Liver (tissue), 9 donors: ENCODE results near the gene CDHR2. TPM values are rescaled to one million over a fixed set of nuclear protein-coding genes. Genes with fewer than 3 reads are reported as not detected.

Experiments used
- DNase-seq: peaks from one replicate; pipeline ENCODE4 v3.0.0-alpha.2; 2017; ENCODE audit warnings: low spot score
- H3K27ac ChIP-seq, 2 donors: one replicate each; pipeline ENCODE4 v1.7.0; 2013; ENCODE audit warnings: inconsistent platforms in 2 of 2, low read length in 2 of 2, control low read depth in 1 of 2, low read depth in 1 of 2, mild to moderate bottlenecking in 1 of 2
- H3K27me3 ChIP-seq, 4 donors: one replicate each; pipeline versions ENCODE4 v1.6.1 to v1.7.0; 2013; ENCODE audit warnings: low read length in 3 of 4, inconsistent platforms in 1 of 4, mild to moderate bottlenecking in 1 of 4, moderate library complexity in 1 of 4; ENCODE audit not compliant: control insufficient read depth in 4 of 4, insufficient read depth in 4 of 4
- H3K36me3 ChIP-seq, 4 donors: one replicate each; pipeline versions ENCODE4 v1.6.1 to v1.7.0; 2013; ENCODE audit warnings: low read length in 3 of 4, mild to moderate bottlenecking in 3 of 4, low read depth in 1 of 4, moderate library complexity in 1 of 4; ENCODE audit not compliant: control insufficient read depth in 4 of 4, insufficient read depth in 3 of 4
- H3K4me1 ChIP-seq, 4 donors: one replicate each; pipeline versions ENCODE4 v1.6.1 to v1.7.0; 2013; ENCODE audit warnings: low read length in 3 of 4, mild to moderate bottlenecking in 3 of 4, moderate library complexity in 1 of 4; ENCODE audit not compliant: control insufficient read depth in 4 of 4, insufficient read depth in 4 of 4
- H3K4me3 ChIP-seq, 3 donors: one replicate each; pipeline versions ENCODE4 v1.6.1 to v1.7.0; 2013; ENCODE audit warnings: low read length in 3 of 3, control low read depth in 1 of 3, low read depth in 1 of 3, mild to moderate bottlenecking in 1 of 3
- H3K9ac ChIP-seq, 2 donors: one replicate each; pipeline ENCODE4 v1.7.0; 2013; ENCODE audit warnings: low read length in 2 of 2, mild to moderate bottlenecking in 2 of 2, moderate library complexity in 2 of 2, control low read depth in 1 of 2, low read depth in 1 of 2
- H3K9me3 ChIP-seq, 4 donors: one replicate each; pipeline versions ENCODE4 v1.6.1 to v1.7.0; 2013; ENCODE audit warnings: low read length in 3 of 4; ENCODE audit not compliant: control insufficient read depth in 4 of 4
- EGR1 ChIP-seq, 2 donors: IDR thresholded peaks; 2 replicates each; pipeline ENCODE4 v1.6.1; 2016 to 2018; ENCODE audit warnings: antibody characterized with exemption in 2 of 2, low read depth in 2 of 2
- FOXA1 ChIP-seq: IDR thresholded peaks from 2 replicates; pipeline ENCODE4 v1.6.1; 2016; ENCODE audit warnings: antibody characterized with exemption
- GABPA ChIP-seq, 2 donors: IDR thresholded peaks in 1 of 2; conservative IDR thresholded peaks in 1 of 2; 2 replicates each; pipeline ENCODE4 v1.6.1; 2016; ENCODE audit warnings: antibody characterized with exemption in 2 of 2, mild to moderate bottlenecking in 1 of 2, moderate library complexity in 1 of 2
- HNF4A ChIP-seq, 2 donors: conservative IDR thresholded peaks; 2 replicates each; pipeline ENCODE4 v1.6.1; 2016; ENCODE audit warnings: antibody characterized with exemption in 2 of 2, mild to moderate bottlenecking in 2 of 2
- HNF4G ChIP-seq: IDR thresholded peaks from 2 replicates; pipeline ENCODE4 v1.6.1; 2016; ENCODE audit warnings: antibody characterized with exemption
- JUND ChIP-seq, 2 donors: IDR thresholded peaks; 2 replicates each; pipeline ENCODE4 v1.6.1; 2016; ENCODE audit warnings: antibody characterized with exemption in 2 of 2
- NR2F2 ChIP-seq: IDR thresholded peaks from 2 replicates; pipeline ENCODE4 v1.6.1; 2016; ENCODE audit warnings: antibody characterized with exemption
- RAD21 ChIP-seq, 2 donors: IDR thresholded peaks; 2 replicates each; pipeline ENCODE4 v1.6.1; 2016; ENCODE audit warnings: antibody characterized with exemption in 2 of 2, mild to moderate bottlenecking in 2 of 2
- RXRA ChIP-seq, 2 donors: IDR thresholded peaks; 2 replicates each; pipeline ENCODE4 v1.6.1; 2017 to 2018; ENCODE audit warnings: antibody characterized with exemption in 2 of 2, mild to moderate bottlenecking in 1 of 2
- SP1 ChIP-seq: IDR thresholded peaks from 2 replicates; pipeline ENCODE4 v1.6.1; 2018; ENCODE audit warnings: antibody characterized with exemption, mild to moderate bottlenecking
- TAF1 ChIP-seq: conservative IDR thresholded peaks from 2 replicates; pipeline ENCODE4 v1.6.1; 2016; ENCODE audit warnings: antibody characterized with exemption, mild to moderate bottlenecking
- YY1 ChIP-seq: IDR thresholded peaks from 2 replicates; pipeline ENCODE4 v1.6.1; 2016; ENCODE audit warnings: antibody characterized with exemption, mild to moderate bottlenecking
- WGBS: extraction: QIAGEN DNeasy Blood & Tissue Kit; methylation state at CpG from one replicate; pipeline ENCODE4 v1.1.7; 2013; 5-methylcytosine and 5-hydroxymethylcytosine counted together
- polyA plus RNA-seq, 2 donors: library from polyadenylated mRNA; stranded (reverse) in 1 of 2; unstranded in 1 of 2; fragments of 200-250 nt in 1 of 2; fragments of >200 nt in 1 of 2; fragmentation: Nextera tagmentation in 1 of 2; extraction: Ambion mirVana in 1 of 2; gene quantifications; one replicate each; pipeline versions ENCODE4 v1.2.1 to v1.2.3, GENCODE V29; 2013 to 2015
- total RNA-seq, 2 donors: library from RNA; depleted of rRNA; stranded (reverse); fragments of >200 nt; gene quantifications; one replicate each; pipeline ENCODE4 v1.2.3, GENCODE V29; 2014
- TF ChIP-seq, protein P1 (sequence below): IDR thresholded peaks from 2 replicates; pipeline ENCODE4 v1.6.1; 2016; ENCODE audit warnings: antibody characterized with exemption
- TF ChIP-seq, protein P2 (sequence below): IDR thresholded peaks from 2 replicates; pipeline ENCODE4 v1.6.1; 2016; ENCODE audit warnings: antibody characterized with exemption
- TF ChIP-seq, protein P3 (sequence below): fragments of 150-350 bp; IDR thresholded peaks from 2 replicates; pipeline ENCODE4 v1.5.1; 2017; ENCODE audit warnings: improper control_type of control experiment, low read depth, low read length; ENCODE audit not compliant: missing input control
- TF ChIP-seq, protein P4 (sequence below): IDR thresholded peaks from 2 replicates; pipeline ENCODE4 v1.6.1; 2016; ENCODE audit warnings: antibody characterized with exemption
- TF ChIP-seq, protein P5 (sequence below): IDR thresholded peaks from 2 replicates; pipeline ENCODE4 v1.6.1; 2016; ENCODE audit warnings: antibody characterized with exemption, mild to moderate bottlenecking
- donor health status: healthy.
- donor health status: healthy.
- donor health status: healthy.
- donor health status: healthy.
- donor health status: healthy.

CDHR2 gene
- total and polyA plus RNA-seq, 4 donors: 8.8 to 23.8 (median 16.6) TPM

DNA sequence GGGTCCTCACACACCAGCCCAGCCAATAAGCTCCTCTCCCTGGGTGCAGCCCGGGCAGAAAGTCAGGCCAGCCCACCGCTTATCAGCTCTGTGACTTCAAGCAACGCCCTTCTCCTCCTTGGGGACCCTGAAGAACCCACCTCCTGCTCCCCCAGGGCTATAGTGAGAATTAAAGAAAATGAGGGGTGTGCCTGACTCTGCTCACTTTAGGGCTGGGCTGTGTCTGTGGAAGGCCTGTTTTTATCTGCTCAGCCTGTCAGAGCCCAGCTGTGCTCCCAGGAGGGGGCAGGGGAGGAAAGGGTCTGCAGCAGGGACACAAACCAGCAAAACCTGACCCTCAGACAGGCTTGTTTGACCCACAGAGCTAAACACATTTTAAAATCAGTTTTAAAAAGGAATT, 56.9 kb downstream of the CDHR2 start:
- Histone ChIP-seq H3K27ac (no peak overlapping the region), H3K4me1 (peaks cover 0 to 9% (median 4%) of the 10 kb centered on the region in 4 donors), H3K4me3 (no peak overlapping the region), H3K36me3 (no peaks in the 10 kb centered on the region), H3K27me3 (no peaks in the 10 kb centered on the region), H3K9me3 (no peaks in the 10 kb centered on the region), H3K9ac (no peak overlapping the region)
- no peak for DNase-seq
- TF ChIP-seq YY1: no peak
- no peak for TF ChIP-seq RXRA (IDR thresholded peaks at IDR 0.05)
- TF ChIP-seq, protein P1, sequence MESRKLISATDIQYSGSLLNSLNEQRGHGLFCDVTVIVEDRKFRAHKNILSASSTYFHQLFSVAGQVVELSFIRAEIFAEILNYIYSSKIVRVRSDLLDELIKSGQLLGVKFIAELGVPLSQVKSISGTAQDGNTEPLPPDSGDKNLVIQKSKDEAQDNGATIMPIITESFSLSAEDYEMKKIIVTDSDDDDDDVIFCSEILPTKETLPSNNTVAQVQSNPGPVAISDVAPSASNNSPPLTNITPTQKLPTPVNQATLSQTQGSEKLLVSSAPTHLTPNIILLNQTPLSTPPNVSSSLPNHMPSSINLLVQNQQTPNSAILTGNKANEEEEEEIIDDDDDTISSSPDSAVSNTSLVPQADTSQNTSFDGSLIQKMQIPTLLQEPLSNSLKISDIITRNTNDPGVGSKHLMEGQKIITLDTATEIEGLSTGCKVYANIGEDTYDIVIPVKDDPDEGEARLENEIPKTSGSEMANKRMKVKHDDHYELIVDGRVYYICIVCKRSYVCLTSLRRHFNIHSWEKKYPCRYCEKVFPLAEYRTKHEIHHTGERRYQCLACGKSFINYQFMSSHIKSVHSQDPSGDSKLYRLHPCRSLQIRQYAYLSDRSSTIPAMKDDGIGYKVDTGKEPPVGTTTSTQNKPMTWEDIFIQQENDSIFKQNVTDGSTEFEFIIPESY: no peak
- no peak for TF ChIP-seq NR2F2
- no peak for TF ChIP-seq GABPA (IDR thresholded peaks at IDR 0.05 in 1 of 2, conservative IDR thresholded peaks at IDR 0.05 in 1 of 2)
- TF ChIP-seq EGR1 (IDR thresholded peaks at IDR 0.05; ENCODE audit: low read depth in 2 of 2): no peak
- no peak for TF ChIP-seq HNF4G
- TF ChIP-seq, protein P2, sequence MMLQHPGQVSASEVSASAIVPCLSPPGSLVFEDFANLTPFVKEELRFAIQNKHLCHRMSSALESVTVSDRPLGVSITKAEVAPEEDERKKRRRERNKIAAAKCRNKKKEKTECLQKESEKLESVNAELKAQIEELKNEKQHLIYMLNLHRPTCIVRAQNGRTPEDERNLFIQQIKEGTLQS: no peak
- TF ChIP-seq TAF1: no peak
- TF ChIP-seq HNF4A (conservative IDR thresholded peaks at IDR 0.05): no peak
- 77% methylated on average over 3 of the region's 3 CpGs for WGBS

DNA sequence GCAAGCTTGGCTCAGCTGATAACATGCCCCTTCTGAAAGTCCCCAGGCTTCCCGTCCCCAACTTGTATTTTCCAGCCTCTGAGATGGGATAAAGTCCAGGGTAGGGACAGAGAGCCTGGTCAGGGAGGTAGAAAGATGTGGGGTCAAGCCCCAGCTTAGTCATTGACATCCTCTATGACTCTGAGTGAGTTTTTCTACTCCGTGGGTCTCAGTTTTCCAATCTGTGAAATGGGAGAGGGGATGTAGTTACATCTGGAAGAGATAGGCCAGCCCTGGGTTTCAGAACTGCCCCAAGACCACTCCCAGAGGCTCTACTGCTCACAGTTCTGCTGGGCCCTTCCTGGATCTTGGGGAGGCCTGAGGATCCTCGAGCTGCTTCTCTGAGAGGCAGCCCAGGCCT, 57.7 kb downstream of the CDHR2 start:
- H3K27ac ChIP-seq: no peak overlapping the region
- no peak for DNase-seq
- TF ChIP-seq, protein P3, sequence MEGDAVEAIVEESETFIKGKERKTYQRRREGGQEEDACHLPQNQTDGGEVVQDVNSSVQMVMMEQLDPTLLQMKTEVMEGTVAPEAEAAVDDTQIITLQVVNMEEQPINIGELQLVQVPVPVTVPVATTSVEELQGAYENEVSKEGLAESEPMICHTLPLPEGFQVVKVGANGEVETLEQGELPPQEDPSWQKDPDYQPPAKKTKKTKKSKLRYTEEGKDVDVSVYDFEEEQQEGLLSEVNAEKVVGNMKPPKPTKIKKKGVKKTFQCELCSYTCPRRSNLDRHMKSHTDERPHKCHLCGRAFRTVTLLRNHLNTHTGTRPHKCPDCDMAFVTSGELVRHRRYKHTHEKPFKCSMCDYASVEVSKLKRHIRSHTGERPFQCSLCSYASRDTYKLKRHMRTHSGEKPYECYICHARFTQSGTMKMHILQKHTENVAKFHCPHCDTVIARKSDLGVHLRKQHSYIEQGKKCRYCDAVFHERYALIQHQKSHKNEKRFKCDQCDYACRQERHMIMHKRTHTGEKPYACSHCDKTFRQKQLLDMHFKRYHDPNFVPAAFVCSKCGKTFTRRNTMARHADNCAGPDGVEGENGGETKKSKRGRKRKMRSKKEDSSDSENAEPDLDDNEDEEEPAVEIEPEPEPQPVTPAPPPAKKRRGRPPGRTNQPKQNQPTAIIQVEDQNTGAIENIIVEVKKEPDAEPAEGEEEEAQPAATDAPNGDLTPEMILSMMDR: no peak
- TF ChIP-seq TAF1: no peak
- TF ChIP-seq NR2F2: no peak
- TF ChIP-seq, protein P4, sequence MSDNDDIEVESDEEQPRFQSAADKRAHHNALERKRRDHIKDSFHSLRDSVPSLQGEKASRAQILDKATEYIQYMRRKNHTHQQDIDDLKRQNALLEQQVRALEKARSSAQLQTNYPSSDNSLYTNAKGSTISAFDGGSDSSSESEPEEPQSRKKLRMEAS: no peak
- TF ChIP-seq HNF4G: no peak
- TF ChIP-seq RAD21 (IDR thresholded peaks at IDR 0.05): no peak
- no peak for TF ChIP-seq RXRA (IDR thresholded peaks at IDR 0.05)
- TF ChIP-seq FOXA1: no peak
- no peak for TF ChIP-seq EGR1 (IDR thresholded peaks at IDR 0.05; ENCODE audit: low read depth in 2 of 2)
- TF ChIP-seq, protein P1: no peak
- no peak for TF ChIP-seq GABPA (IDR thresholded peaks at IDR 0.05 in 1 of 2, conservative IDR thresholded peaks at IDR 0.05 in 1 of 2)
- no peak for TF ChIP-seq YY1
- TF ChIP-seq, protein P5, sequence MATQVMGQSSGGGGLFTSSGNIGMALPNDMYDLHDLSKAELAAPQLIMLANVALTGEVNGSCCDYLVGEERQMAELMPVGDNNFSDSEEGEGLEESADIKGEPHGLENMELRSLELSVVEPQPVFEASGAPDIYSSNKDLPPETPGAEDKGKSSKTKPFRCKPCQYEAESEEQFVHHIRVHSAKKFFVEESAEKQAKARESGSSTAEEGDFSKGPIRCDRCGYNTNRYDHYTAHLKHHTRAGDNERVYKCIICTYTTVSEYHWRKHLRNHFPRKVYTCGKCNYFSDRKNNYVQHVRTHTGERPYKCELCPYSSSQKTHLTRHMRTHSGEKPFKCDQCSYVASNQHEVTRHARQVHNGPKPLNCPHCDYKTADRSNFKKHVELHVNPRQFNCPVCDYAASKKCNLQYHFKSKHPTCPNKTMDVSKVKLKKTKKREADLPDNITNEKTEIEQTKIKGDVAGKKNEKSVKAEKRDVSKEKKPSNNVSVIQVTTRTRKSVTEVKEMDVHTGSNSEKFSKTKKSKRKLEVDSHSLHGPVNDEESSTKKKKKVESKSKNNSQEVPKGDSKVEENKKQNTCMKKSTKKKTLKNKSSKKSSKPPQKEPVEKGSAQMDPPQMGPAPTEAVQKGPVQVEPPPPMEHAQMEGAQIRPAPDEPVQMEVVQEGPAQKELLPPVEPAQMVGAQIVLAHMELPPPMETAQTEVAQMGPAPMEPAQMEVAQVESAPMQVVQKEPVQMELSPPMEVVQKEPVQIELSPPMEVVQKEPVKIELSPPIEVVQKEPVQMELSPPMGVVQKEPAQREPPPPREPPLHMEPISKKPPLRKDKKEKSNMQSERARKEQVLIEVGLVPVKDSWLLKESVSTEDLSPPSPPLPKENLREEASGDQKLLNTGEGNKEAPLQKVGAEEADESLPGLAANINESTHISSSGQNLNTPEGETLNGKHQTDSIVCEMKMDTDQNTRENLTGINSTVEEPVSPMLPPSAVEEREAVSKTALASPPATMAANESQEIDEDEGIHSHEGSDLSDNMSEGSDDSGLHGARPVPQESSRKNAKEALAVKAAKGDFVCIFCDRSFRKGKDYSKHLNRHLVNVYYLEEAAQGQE: no peak
- no peak for TF ChIP-seq SP1
- TF ChIP-seq, protein P2: no peak
- TF ChIP-seq HNF4A (conservative IDR thresholded peaks at IDR 0.05): no peak
- TF ChIP-seq JUND (IDR thresholded peaks at IDR 0.05): no peak
- 86% methylated on average over 3 of the region's 3 CpGs for WGBS
- no peaks in the 10 kb centered on the region for H3K9me3 ChIP-seq
- H3K36me3 ChIP-seq: no peaks in the 10 kb centered on the region
- H3K4me1 ChIP-seq: peaks cover 0 to 9% (median 4%) of the 10 kb centered on the region in 4 donors
- no peak overlapping the region for H3K4me3 ChIP-seq
- no peak overlapping the region for H3K9ac ChIP-seq
- H3K27me3 ChIP-seq: no peaks in the 10 kb centered on the region
